ENCODE measurements around the gene AOAH.

AOAH gene

DNA sequence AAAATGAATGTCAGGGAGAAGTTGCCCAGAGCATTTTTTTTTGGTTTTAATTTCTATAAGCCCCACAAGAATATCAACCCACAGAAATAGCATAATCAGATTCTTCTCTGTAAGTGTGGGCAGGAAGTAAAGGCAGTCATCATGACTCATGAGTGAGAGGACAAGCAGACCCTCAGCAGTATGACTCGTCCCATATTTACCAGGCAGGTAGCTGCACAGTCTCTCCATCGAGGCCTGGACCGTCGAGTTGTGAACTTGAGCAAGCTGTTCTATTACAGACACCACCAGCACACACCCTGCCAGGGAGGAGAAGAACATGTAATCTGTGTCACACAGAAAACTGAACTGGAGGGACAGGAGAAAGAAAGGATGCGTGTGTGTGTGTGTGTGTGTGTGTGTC, 37.8 kb downstream of the AOAH start:
- Histone ChIP-seq H3K4me3 (ENCODE audit: low read depth in 1 of 2, low read length in 2 of 2) (no peak overlapping the region), H2AFZ (ENCODE audit: low read depth, low read length) (no peak overlapping the region), H3K36me3 (ENCODE audit: insufficient read depth, low read length) (no peaks in the 10 kb centered on the region), H3K79me2 (ENCODE audit: insufficient read depth, low read length) (no peaks in the 10 kb centered on the region), H3K4me1 (ENCODE audit: insufficient read depth, low read length) (peaks cover 5% of the 10 kb centered on the region; the same call in 1 of the 2 replicates), H4K20me1 (ENCODE audit: insufficient read depth, low read length) (no peaks in the 10 kb centered on the region), H3K9me3 (ENCODE audit: insufficient read depth, low read length, severe bottlenecking) (no peaks in the 10 kb centered on the region), H3K27me3 (ENCODE audit: insufficient read depth, low read length, poor library complexity) (no peaks in the 10 kb centered on the region), H3K27ac (ENCODE audit: low read length) (no peak overlapping the region), H3K9ac (ENCODE audit: low read depth, low read length) (no peak overlapping the region), H3K4me2 (ENCODE audit: insufficient read depth, low read length) (no peak overlapping the region)
- DNase-seq (peak; percentile 22), ATAC-seq (ENCODE audit: insufficient read depth, low read depth) (peak; percentile 85)
- TF ChIP-seq, protein P1, sequence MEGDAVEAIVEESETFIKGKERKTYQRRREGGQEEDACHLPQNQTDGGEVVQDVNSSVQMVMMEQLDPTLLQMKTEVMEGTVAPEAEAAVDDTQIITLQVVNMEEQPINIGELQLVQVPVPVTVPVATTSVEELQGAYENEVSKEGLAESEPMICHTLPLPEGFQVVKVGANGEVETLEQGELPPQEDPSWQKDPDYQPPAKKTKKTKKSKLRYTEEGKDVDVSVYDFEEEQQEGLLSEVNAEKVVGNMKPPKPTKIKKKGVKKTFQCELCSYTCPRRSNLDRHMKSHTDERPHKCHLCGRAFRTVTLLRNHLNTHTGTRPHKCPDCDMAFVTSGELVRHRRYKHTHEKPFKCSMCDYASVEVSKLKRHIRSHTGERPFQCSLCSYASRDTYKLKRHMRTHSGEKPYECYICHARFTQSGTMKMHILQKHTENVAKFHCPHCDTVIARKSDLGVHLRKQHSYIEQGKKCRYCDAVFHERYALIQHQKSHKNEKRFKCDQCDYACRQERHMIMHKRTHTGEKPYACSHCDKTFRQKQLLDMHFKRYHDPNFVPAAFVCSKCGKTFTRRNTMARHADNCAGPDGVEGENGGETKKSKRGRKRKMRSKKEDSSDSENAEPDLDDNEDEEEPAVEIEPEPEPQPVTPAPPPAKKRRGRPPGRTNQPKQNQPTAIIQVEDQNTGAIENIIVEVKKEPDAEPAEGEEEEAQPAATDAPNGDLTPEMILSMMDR (IDR thresholded peaks at IDR 0.05; ENCODE audit: borderline replicate concordance, extremely low read depth, low read length, poor library complexity, severe bottlenecking): no peak
- no peak for TF ChIP-seq EZH2 (IDR thresholded peaks at IDR 0.05; ENCODE audit: borderline replicate concordance, low read depth, low read length, severe bottlenecking)

DNA sequence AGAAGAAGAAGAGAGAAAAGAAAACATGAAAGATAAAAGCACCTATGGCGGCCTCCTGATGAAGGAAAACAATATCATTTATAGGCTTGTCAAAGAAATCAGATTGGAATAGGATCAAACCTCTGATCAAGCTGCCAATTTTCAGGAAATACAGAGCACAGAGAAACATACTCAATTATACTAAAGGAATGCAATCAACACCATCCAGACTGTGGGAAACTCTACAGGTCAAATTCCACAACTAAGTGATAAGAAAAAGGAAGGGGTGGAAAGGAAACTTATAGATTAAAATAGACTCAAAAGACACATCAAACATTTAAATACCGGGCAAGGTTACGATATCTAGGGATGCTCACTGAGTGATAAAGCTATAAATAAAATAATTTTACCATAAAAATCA, 39.3 kb downstream of the AOAH start:
- DNase-seq: no peak
- no peak overlapping the region for H2AFZ ChIP-seq (ENCODE audit: low read depth, low read length)
- no peak overlapping the region for H3K4me2 ChIP-seq (ENCODE audit: insufficient read depth, low read length)
- no peaks in the 10 kb centered on the region for H3K79me2 ChIP-seq (ENCODE audit: insufficient read depth, low read length)
- no peak for ATAC-seq (ENCODE audit: insufficient read depth, low read depth)
- TF ChIP-seq EZH2 (IDR thresholded peaks at IDR 0.05; ENCODE audit: borderline replicate concordance, low read depth, low read length, severe bottlenecking): no peak
- TF ChIP-seq, protein P1 (IDR thresholded peaks at IDR 0.05; ENCODE audit: borderline replicate concordance, extremely low read depth, low read length, poor library complexity, severe bottlenecking): no peak
- H3K27ac ChIP-seq (ENCODE audit: low read length): no peak overlapping the region
- H3K9me3 ChIP-seq (ENCODE audit: insufficient read depth, low read length, severe bottlenecking): no peaks in the 10 kb centered on the region
- H3K27me3 ChIP-seq (ENCODE audit: insufficient read depth, low read length, poor library complexity): no peaks in the 10 kb centered on the region
- no peak overlapping the region for H3K9ac ChIP-seq (ENCODE audit: low read depth, low read length)
- peaks cover 5% of the 10 kb centered on the region; the same call in 1 of the 2 replicates for H3K4me1 ChIP-seq (ENCODE audit: insufficient read depth, low read length)
- no peaks in the 10 kb centered on the region for H4K20me1 ChIP-seq (ENCODE audit: insufficient read depth, low read length)
- no peaks in the 10 kb centered on the region for H3K36me3 ChIP-seq (ENCODE audit: insufficient read depth, low read length)
- H3K4me3 ChIP-seq (ENCODE audit: low read depth in 1 of 2, low read length in 2 of 2): no peak overlapping the region

GRCh38 chr7:36683695-36684357, 40.5 kb downstream of the AOAH start:
- Histone ChIP-seq H3K9me3 (ENCODE audit: insufficient read depth, low read length, severe bottlenecking) (no peaks in the 10 kb centered on the region), H3K36me3 (ENCODE audit: insufficient read depth, low read length) (no peaks in the 10 kb centered on the region), H3K27me3 (ENCODE audit: insufficient read depth, low read length, poor library complexity) (no peaks in the 10 kb centered on the region), H3K4me2 (ENCODE audit: insufficient read depth, low read length) (no peak overlapping the region), H3K79me2 (ENCODE audit: insufficient read depth, low read length) (no peaks in the 10 kb centered on the region), H4K20me1 (ENCODE audit: insufficient read depth, low read length) (no peaks in the 10 kb centered on the region), H3K4me3 (ENCODE audit: low read depth in 1 of 2, low read length in 2 of 2) (no peak overlapping the region), H3K27ac (ENCODE audit: low read length) (no peak overlapping the region), H2AFZ (ENCODE audit: low read depth, low read length) (no peak overlapping the region), H3K9ac (ENCODE audit: low read depth, low read length) (no peak overlapping the region), H3K4me1 (ENCODE audit: insufficient read depth, low read length) (peaks cover 5% of the 10 kb centered on the region; the same call in 1 of the 2 replicates)
- DNase-seq (no peak), ATAC-seq (ENCODE audit: insufficient read depth, low read depth) (no peak)
- TF ChIP-seq, protein P1 (IDR thresholded peaks at IDR 0.05; ENCODE audit: borderline replicate concordance, extremely low read depth, low read length, poor library complexity, severe bottlenecking): no peak
- no peak for TF ChIP-seq EZH2 (IDR thresholded peaks at IDR 0.05; ENCODE audit: borderline replicate concordance, low read depth, low read length, severe bottlenecking)

Data from DND-41 (cell line).